GM21526 (cell line): ENCODE measurements around the gene COG7.
"Not testable (repeated sequence)": the region's sequence is repeated elsewhere in the genome, so short reads cannot be mapped to it uniquely, and the experiment has no call there.

Experiments
- ATAC-seq: cut with Tn5 transposase; IDR thresholded peaks from one replicate; pipeline ENCODE4 v1.9.1; 2021; ENCODE audit warnings: moderate library complexity; ENCODE audit not compliant: unreplicated experiment, low FRiP score

Gene COG7

GRCh38 chr16:23478566-23478965, 25.6 kb upstream of the COG7 start:
- no peak for ATAC-seq

GRCh38 chr16:23476289-23476688, 23.3 kb upstream of the COG7 start:
- no peak for ATAC-seq

GRCh38 chr16:23469814-23470213, 16.8 kb upstream of the COG7 start:
- ATAC-seq = no peak

- no peak for ATAC-seq
Measured at GRCh38 chr16:23466162-23466885, 13.3 kb upstream of the COG7 start.

- ATAC-seq = no peak
Measured at GRCh38 chr16:23465179-23465578, 12.2 kb upstream of the COG7 start.

- no peak for ATAC-seq
Measured at GRCh38 chr16:23464196-23464595, 11.2 kb upstream of the COG7 start.

- not testable (repeated sequence) for ATAC-seq
Measured at GRCh38 chr16:23462994-23463393, 10.0 kb upstream of the COG7 start.

- no peak for ATAC-seq
Measured at GRCh38 chr16:23453338-23454052, 506 bp upstream of the COG7 start.

GRCh38 chr16:23452221-23452571, 793 bp downstream of the COG7 start:
- no peak for ATAC-seq

GRCh38 chr16:23448392-23448791, 4.6 kb downstream of the COG7 start:
- no peak for ATAC-seq

- not testable (repeated sequence) for ATAC-seq
Measured at GRCh38 chr16:23437542-23437941, 15.4 kb downstream of the COG7 start.

GRCh38 chr16:23436951-23437350, 16.0 kb downstream of the COG7 start:
- no peak for ATAC-seq

GRCh38 chr16:23435500-23435899, 17.5 kb downstream of the COG7 start:
- ATAC-seq = no peak

- no peak for ATAC-seq
Measured at GRCh38 chr16:23434380-23434779, 18.6 kb downstream of the COG7 start.

GRCh38 chr16:23433261-23433920, 19.6 kb downstream of the COG7 start:
- ATAC-seq = no peak

- ATAC-seq = no peak
Measured at GRCh38 chr16:23432176-23433128, 20.5 kb downstream of the COG7 start.

GRCh38 chr16:23428351-23428750, 24.6 kb downstream of the COG7 start:
- ATAC-seq = no peak

GRCh38 chr16:23424292-23424958, 28.6 kb downstream of the COG7 start:
- no peak for ATAC-seq

GRCh38 chr16:23423496-23424049, 29.4 kb downstream of the COG7 start:
- ATAC-seq = no peak

GRCh38 chr16:23420011-23420410, 33.0 kb downstream of the COG7 start:
- ATAC-seq = no peak
